ENCODE data around the gene HBS1L.

DNA sequence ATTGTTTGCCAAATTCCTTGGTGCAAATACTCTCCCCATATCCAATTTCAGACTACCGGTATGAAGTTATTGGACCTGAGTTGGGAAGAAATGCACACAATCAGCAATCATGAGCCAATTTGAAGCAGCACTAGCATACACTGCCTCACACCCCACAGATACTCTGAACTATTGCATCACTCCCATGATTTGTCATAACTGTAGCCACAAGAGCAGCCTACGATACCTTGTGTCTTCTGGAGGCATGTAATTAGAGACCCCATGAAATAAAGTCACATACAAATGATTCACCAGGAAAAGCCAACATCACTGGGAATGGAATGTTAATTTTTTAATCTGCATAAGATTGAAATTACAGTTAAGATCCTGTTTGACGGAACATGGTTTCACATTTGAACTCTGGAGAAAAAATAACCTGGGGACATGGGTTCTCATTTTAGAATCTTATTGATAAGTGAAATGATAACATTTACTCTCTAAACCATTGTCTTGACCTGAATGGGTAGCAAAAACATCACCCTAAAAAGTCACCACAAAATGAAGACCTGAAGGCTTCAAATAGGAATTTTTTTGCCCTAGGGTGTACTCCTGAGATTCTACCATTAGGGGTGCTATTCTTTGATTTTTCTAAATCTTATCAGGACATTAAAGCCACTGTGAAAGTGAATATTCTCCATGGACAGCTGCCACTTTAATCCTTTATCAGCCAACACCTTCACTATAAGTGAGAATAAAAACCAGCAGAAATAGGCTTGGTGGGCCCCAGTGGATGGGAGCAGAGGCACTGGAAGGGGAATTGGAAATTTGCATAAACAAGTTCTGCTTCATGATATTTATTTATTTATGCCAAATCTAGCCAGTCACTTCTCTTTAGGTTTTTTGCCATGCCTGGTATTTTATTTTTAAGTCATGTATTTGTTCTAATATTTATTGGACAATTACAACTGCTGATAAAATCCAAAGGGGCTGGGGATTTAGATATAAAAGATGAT lies 34.5 kb upstream of the HBS1L start:
- TF ChIP-seq, protein P1, sequence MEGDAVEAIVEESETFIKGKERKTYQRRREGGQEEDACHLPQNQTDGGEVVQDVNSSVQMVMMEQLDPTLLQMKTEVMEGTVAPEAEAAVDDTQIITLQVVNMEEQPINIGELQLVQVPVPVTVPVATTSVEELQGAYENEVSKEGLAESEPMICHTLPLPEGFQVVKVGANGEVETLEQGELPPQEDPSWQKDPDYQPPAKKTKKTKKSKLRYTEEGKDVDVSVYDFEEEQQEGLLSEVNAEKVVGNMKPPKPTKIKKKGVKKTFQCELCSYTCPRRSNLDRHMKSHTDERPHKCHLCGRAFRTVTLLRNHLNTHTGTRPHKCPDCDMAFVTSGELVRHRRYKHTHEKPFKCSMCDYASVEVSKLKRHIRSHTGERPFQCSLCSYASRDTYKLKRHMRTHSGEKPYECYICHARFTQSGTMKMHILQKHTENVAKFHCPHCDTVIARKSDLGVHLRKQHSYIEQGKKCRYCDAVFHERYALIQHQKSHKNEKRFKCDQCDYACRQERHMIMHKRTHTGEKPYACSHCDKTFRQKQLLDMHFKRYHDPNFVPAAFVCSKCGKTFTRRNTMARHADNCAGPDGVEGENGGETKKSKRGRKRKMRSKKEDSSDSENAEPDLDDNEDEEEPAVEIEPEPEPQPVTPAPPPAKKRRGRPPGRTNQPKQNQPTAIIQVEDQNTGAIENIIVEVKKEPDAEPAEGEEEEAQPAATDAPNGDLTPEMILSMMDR (IDR thresholded peaks at IDR 0.05), result peak in 5 of 6 experiments; percentile 26 to 60 (median 38)
- no peak for TF ChIP-seq POLR2A (IDR thresholded peaks at IDR 0.05)

Measured in thyroid gland (tissue), 4 donors.